ENCODE results near the gene WDR5B. TPM values are rescaled to one million over a fixed set of nuclear protein-coding genes. Genes with fewer than 3 reads are reported as not detected.

WDR5B gene
- total RNA-seq, 1 experiment from 2014 or later, result 3.4 TPM

DNA sequence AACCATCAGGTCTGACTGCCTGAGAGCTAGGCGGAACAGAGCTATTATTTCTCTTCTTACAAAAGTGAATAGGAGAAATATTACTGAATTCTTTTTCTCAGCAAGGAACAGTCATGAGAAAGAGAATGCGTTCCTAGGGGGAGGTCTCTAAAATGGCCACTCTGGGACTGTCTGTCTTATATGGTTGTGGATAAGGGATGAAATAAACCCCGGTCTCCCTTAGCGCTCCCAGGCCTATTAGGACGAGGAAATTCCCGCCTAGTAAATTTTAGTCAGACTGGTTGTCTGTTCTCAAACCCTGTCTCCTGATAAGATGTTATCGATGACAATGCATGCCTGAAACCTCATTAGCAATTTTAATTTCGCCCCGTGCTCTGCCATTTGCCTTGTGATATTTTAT lies 20.1 kb upstream of the WDR5B start (continued):
- no peak for TF ChIP-seq SP1 (IDR thresholded peaks at IDR 0.05; ENCODE audit: low read depth)
- TF ChIP-seq POLR2AphosphoS5 (IDR thresholded peaks at IDR 0.05; ENCODE audit: low read depth, low read length), result no peak
- no peak for TF ChIP-seq EGR1 (IDR thresholded peaks at IDR 0.05; ENCODE audit: low read depth)
- TF ChIP-seq FOSL1 (IDR thresholded peaks at IDR 0.05; ENCODE audit: low read depth), result no peak
- TF ChIP-seq ELF1 (IDR thresholded peaks at IDR 0.05; ENCODE audit: borderline replicate concordance, low read depth), result no peak

DNA sequence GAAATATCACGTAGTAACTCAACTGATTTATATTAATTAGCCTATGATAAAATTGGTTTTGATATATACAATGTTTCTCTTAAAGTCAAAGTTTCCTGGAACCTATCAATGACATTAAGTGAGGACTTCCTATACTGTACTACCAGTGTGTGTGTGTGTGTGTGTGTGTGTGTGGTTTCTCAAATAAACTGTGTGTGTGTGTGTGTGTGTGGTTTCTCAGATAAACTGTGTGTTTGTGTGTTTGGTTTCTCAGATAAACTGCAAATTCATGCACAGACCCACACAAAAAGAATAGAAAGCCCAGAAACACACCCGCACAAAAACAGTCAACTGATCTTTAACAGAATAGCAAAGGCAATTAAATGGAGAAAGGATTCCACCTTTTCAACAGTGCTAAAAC lies 14.5 kb upstream of the WDR5B start:
- no peaks in the 10 kb centered on the region for H3K9me2 ChIP-seq (ENCODE audit: insufficient read depth)
- H3K4me1 ChIP-seq (ENCODE audit: control insufficient read depth in 1 of 2, insufficient read depth in 2 of 2, low read length in 2 of 2), result no peaks in the 10 kb centered on the region
- H2AFZ ChIP-seq (ENCODE audit: low read depth, low read length, poor library complexity, severe bottlenecking), result no peak overlapping the region
- no TSS peak for BruUV-seq (replicated peaks)
- H3K36me3 ChIP-seq (ENCODE audit: control insufficient read depth in 1 of 2, insufficient read depth in 2 of 2, low read length in 2 of 2), result peaks cover 22 to 24% of the 10 kb centered on the region in 2 experiments
- no peak overlapping the region for H3K9ac ChIP-seq (ENCODE audit: low read length)
- H3K4me2 ChIP-seq (ENCODE audit: low read length), result no peak overlapping the region
- intact Hi-C loops (cut with micrococcal nuclease), result no loop called here
- no peaks in the 10 kb centered on the region for H3K27me3 ChIP-seq (ENCODE audit: insufficient read depth, low read length)
- H3K27ac ChIP-seq (ENCODE audit: low read depth, low read length), result no peak overlapping the region
- H3K4me3 ChIP-seq (replicated peaks in 1 of 2; ENCODE audit: low read depth in 1 of 2, low read length in 2 of 2), result no peak overlapping the region
- TF ChIP-seq EZH2phosphoT487 (IDR thresholded peaks at IDR 0.05; ENCODE audit: borderline replicate concordance), result no peak
- CTCF ChIA-PET, result no interaction called here
- POLR2A ChIA-PET, result no interaction called here
- ATAC-seq, result no peak
- DNase-seq (ENCODE audit: low read depth, low spot score), result no peak
- RAD21 ChIA-PET (ENCODE audit: low non-redundant PET in 1 of 2, low total read pairs in 2 of 2, uncharacterized antibody in 2 of 2, unreplicated experiment in 2 of 2), result no interaction called here
- H4K20me1 ChIP-seq (ENCODE audit: insufficient read depth), result no peaks in the 10 kb centered on the region
- no peaks in the 10 kb centered on the region for H3K9me3 ChIP-seq (ENCODE audit: control insufficient read depth in 1 of 2, insufficient read depth in 1 of 2, low read depth in 1 of 2, low read length in 2 of 2)
- no peaks in the 10 kb centered on the region; the same call in 1 of the 2 replicates for H3K79me2 ChIP-seq (ENCODE audit: insufficient read depth, low read length)

DNA sequence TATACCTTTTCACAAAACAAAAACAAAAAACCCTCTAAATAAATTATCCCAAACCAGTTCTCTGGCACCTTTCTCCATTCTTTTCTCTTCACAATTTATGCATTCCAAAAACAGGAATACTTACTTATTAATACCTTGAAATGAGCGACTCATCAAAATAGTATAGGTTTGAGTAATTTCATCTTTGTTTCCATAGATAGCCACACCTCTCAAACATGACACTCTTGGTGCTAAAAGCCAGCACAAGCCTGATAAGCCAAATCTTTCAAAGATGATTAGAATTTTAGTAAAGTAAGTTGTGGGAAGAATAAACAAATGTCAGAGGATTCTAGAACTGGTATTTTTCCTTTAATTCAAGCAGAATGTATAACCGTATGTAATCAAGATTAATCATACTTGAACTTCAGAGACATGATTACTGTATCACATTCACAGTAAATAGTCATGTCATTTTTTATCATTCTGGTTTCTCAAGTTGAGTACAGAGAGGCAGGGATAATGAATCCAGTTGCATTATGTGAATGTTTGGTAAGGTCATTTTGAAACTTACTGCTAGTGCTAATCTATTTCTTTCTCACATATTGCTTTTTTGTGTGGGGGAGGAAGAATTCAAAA lies 12.1 kb upstream of the WDR5B start:
- Histone ChIP-seq H4K20me1 (ENCODE audit: insufficient read depth) (no peaks in the 10 kb centered on the region), H3K9me3 (ENCODE audit: control insufficient read depth in 1 of 2, insufficient read depth in 1 of 2, low read depth in 1 of 2, low read length in 2 of 2) (no peaks in the 10 kb centered on the region), H3K4me3 (replicated peaks in 1 of 2; ENCODE audit: low read depth in 1 of 2, low read length in 2 of 2) (no peak overlapping the region), H3K36me3 (ENCODE audit: control insufficient read depth in 1 of 2, insufficient read depth in 2 of 2, low read length in 2 of 2) (peaks cover 13 to 24% of the 10 kb centered on the region in 2 experiments), H3K27me3 (ENCODE audit: insufficient read depth, low read length) (no peaks in the 10 kb centered on the region), H3K79me2 (ENCODE audit: insufficient read depth, low read length) (no peaks in the 10 kb centered on the region; the same call in 1 of the 2 replicates), H2AFZ (ENCODE audit: low read depth, low read length, poor library complexity, severe bottlenecking) (no peak overlapping the region), H3K4me2 (ENCODE audit: low read length) (no peak overlapping the region), H3K9me2 (ENCODE audit: insufficient read depth) (no peaks in the 10 kb centered on the region), H3K27ac (ENCODE audit: low read depth, low read length) (no peak overlapping the region), H3K4me1 (ENCODE audit: control insufficient read depth in 1 of 2, insufficient read depth in 2 of 2, low read length in 2 of 2) (no peaks in the 10 kb centered on the region), H3K9ac (ENCODE audit: low read length) (no peak overlapping the region)
- ATAC-seq (no peak), DNase-seq (ENCODE audit: low read depth, low spot score) (no peak)
- no TSS peak for BruUV-seq (replicated peaks)
- POLR2A ChIA-PET, result interaction anchor here (1.8 kb wide), 1 partner anchor 12 kb away, joined by 4 read pairs; the partner anchor contains the start of gene WDR5B
- RAD21 ChIA-PET (ENCODE audit: low non-redundant PET in 1 of 2, low total read pairs in 2 of 2, uncharacterized antibody in 2 of 2, unreplicated experiment in 2 of 2), result no interaction called here
- CTCF ChIA-PET, result no interaction called here
- intact Hi-C loops (cut with micrococcal nuclease), result no loop called here
- TF ChIP-seq POLR2AphosphoS5 (IDR thresholded peaks at IDR 0.05; ENCODE audit: low read depth, low read length) (no peak), RAD21 (IDR thresholded peaks at IDR 0.05; ENCODE audit: low read depth) (no peak), JUND (IDR thresholded peaks at IDR 0.05) (no peak), FOSL1 (IDR thresholded peaks at IDR 0.05; ENCODE audit: low read depth) (no peak), SIN3A (IDR thresholded peaks at IDR 0.05; ENCODE audit: low read depth) (no peak), YY1 (IDR thresholded peaks at IDR 0.05; ENCODE audit: extremely low read depth, insufficient replicate concordance, low read depth, low read length) (no peak), SP1 (IDR thresholded peaks at IDR 0.05; ENCODE audit: low read depth) (no peak), SRF (IDR thresholded peaks at IDR 0.05; ENCODE audit: low read depth) (no peak)
- TF ChIP-seq, protein P1, sequence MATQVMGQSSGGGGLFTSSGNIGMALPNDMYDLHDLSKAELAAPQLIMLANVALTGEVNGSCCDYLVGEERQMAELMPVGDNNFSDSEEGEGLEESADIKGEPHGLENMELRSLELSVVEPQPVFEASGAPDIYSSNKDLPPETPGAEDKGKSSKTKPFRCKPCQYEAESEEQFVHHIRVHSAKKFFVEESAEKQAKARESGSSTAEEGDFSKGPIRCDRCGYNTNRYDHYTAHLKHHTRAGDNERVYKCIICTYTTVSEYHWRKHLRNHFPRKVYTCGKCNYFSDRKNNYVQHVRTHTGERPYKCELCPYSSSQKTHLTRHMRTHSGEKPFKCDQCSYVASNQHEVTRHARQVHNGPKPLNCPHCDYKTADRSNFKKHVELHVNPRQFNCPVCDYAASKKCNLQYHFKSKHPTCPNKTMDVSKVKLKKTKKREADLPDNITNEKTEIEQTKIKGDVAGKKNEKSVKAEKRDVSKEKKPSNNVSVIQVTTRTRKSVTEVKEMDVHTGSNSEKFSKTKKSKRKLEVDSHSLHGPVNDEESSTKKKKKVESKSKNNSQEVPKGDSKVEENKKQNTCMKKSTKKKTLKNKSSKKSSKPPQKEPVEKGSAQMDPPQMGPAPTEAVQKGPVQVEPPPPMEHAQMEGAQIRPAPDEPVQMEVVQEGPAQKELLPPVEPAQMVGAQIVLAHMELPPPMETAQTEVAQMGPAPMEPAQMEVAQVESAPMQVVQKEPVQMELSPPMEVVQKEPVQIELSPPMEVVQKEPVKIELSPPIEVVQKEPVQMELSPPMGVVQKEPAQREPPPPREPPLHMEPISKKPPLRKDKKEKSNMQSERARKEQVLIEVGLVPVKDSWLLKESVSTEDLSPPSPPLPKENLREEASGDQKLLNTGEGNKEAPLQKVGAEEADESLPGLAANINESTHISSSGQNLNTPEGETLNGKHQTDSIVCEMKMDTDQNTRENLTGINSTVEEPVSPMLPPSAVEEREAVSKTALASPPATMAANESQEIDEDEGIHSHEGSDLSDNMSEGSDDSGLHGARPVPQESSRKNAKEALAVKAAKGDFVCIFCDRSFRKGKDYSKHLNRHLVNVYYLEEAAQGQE (IDR thresholded peaks at IDR 0.05; ENCODE audit: low read depth), result no peak
- TF ChIP-seq, protein P2, sequence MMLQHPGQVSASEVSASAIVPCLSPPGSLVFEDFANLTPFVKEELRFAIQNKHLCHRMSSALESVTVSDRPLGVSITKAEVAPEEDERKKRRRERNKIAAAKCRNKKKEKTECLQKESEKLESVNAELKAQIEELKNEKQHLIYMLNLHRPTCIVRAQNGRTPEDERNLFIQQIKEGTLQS (IDR thresholded peaks at IDR 0.05), result no peak
